Measurements from ENCODE around the gene SBF1. TPM values are rescaled to one million over a fixed set of nuclear protein-coding genes. Genes with fewer than 3 reads are reported as not detected.

SBF1 gene
- total and polyA plus RNA-seq, 7 donors: 42.1 to 98.0 (median 75.3) TPM

GRCh38 chr22:50470491-50470890, 4.3 kb downstream of the SBF1 start:
- Histone ChIP-seq H3K27me3 (ENCODE audit: insufficient read depth in 3 of 3, low read length in 2 of 3) (no peaks in the 10 kb centered on the region), H3K27ac (no peak overlapping the region), H3K4me1 (peaks cover 50% of the 10 kb centered on the region), H3K4me3 (no peak overlapping the region), H3K36me3 (ENCODE audit: insufficient read depth in 1 of 2, low read depth in 1 of 2) (peaks cover 0 to 22% of the 10 kb centered on the region in 2 donors), H3K9me3 (no peaks in the 10 kb centered on the region)
- 40 to 56% (median 54%) methylated on average over 6 of the region's 6 CpGs for WGBS, 3 donors
- DNase-seq (no peak), ATAC-seq (no peak)
- TF ChIP-seq, protein P1, sequence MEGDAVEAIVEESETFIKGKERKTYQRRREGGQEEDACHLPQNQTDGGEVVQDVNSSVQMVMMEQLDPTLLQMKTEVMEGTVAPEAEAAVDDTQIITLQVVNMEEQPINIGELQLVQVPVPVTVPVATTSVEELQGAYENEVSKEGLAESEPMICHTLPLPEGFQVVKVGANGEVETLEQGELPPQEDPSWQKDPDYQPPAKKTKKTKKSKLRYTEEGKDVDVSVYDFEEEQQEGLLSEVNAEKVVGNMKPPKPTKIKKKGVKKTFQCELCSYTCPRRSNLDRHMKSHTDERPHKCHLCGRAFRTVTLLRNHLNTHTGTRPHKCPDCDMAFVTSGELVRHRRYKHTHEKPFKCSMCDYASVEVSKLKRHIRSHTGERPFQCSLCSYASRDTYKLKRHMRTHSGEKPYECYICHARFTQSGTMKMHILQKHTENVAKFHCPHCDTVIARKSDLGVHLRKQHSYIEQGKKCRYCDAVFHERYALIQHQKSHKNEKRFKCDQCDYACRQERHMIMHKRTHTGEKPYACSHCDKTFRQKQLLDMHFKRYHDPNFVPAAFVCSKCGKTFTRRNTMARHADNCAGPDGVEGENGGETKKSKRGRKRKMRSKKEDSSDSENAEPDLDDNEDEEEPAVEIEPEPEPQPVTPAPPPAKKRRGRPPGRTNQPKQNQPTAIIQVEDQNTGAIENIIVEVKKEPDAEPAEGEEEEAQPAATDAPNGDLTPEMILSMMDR (IDR thresholded peaks at IDR 0.05): no peak
- intact Hi-C loops (cut with DNase I): no loop called here

- TF ChIP-seq, protein P1 (IDR thresholded peaks at IDR 0.05): no peak
- H3K27ac ChIP-seq: no peak overlapping the region
- peak in 1 of 4 donors; percentile 18 for ATAC-seq
- intact Hi-C loops (cut with DNase I): no loop called here
- H3K9me3 ChIP-seq: no peaks in the 10 kb centered on the region
- peaks cover 0 to 31% of the 10 kb centered on the region in 2 donors for H3K36me3 ChIP-seq (ENCODE audit: insufficient read depth in 1 of 2, low read depth in 1 of 2)
- H3K4me3 ChIP-seq: no peak overlapping the region
- peaks cover 50% of the 10 kb centered on the region for H3K4me1 ChIP-seq
- 60 to 69% (median 66%) methylated on average over 17 to 25 of the region's 25 CpGs for WGBS, 3 donors
- peak; percentile 52 to 76 for DNase-seq
- H3K27me3 ChIP-seq (ENCODE audit: insufficient read depth in 3 of 3, low read length in 2 of 3): no peaks in the 10 kb centered on the region
Observed at GRCh38 chr22:50469377-50470305, 5.2 kb downstream of the SBF1 start.

DNA sequence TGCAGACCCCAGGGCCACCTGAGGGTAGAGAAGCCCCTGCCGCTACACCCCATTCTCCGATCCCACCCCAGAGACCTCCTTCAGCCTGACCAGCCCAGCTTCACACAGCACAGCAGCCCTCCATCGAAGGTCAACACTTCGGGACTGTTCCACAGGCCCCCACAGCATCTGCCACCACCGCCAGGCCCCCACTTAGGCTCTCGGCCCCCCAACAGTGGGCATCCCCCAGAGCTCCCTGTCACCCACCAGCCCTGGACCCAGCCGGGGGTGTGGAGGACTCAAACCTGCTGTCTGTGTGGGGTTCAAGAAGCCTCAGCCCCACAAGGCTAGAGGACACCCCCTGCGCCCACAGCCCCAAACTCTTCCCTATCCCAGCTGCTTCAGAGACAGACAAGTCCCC, 6.2 kb downstream of the SBF1 start:
- H3K27me3 ChIP-seq (ENCODE audit: insufficient read depth in 3 of 3, low read length in 2 of 3): no peaks in the 10 kb centered on the region
- ATAC-seq: no peak
- 84 to 89% (median 85%) methylated on average over 8 of the region's 8 CpGs for WGBS, 3 donors
- H3K4me3 ChIP-seq: no peak overlapping the region
- intact Hi-C loops (cut with DNase I): no loop called here
- no peaks in the 10 kb centered on the region for H3K9me3 ChIP-seq
- no peak for DNase-seq
- peaks cover 1 to 41% of the 10 kb centered on the region in 2 donors for H3K36me3 ChIP-seq (ENCODE audit: insufficient read depth in 1 of 2, low read depth in 1 of 2)
- H3K4me1 ChIP-seq: peaks cover 48% of the 10 kb centered on the region
- no peak overlapping the region for H3K27ac ChIP-seq
- TF ChIP-seq, protein P1 (IDR thresholded peaks at IDR 0.05): no peak

GRCh38 chr22:50467773-50468440, 6.9 kb downstream of the SBF1 start:
- H3K27me3 ChIP-seq (ENCODE audit: insufficient read depth in 3 of 3, low read length in 2 of 3): no peaks in the 10 kb centered on the region
- no peak overlapping the region for H3K4me3 ChIP-seq
- peaks cover 40% of the 10 kb centered on the region for H3K4me1 ChIP-seq
- DNase-seq: no peak
- intact Hi-C loops (cut with DNase I): no loop called here
- WGBS, 3 donors: 83 to 86% (median 85%) methylated on average over 19 to 22 of the region's 22 CpGs
- H3K9me3 ChIP-seq: no peaks in the 10 kb centered on the region
- TF ChIP-seq, protein P1 (IDR thresholded peaks at IDR 0.05): no peak
- H3K36me3 ChIP-seq (ENCODE audit: insufficient read depth in 1 of 2, low read depth in 1 of 2): peaks cover 3 to 48% of the 10 kb centered on the region in 2 donors
- no peak for ATAC-seq
- H3K27ac ChIP-seq: no peak overlapping the region
